ENCODE data around the gene FBLN5.
"Not testable (repeated sequence)": the region's sequence is repeated elsewhere in the genome, so short reads cannot be mapped to it uniquely, and the experiment has no call there.

FBLN5 gene

GRCh38 chr14:91886961-91887360 is 60.5 kb downstream of the FBLN5 start:
- DNase-seq: no peak

- no peak for DNase-seq
Measured at GRCh38 chr14:91885839-91886238, 61.7 kb downstream of the FBLN5 start.

GRCh38 chr14:91885113-91885712 is 62.3 kb downstream of the FBLN5 start:
- DNase-seq: no peak

GRCh38 chr14:91884664-91885063 is 62.8 kb downstream of the FBLN5 start:
- DNase-seq: no peak

GRCh38 chr14:91883753-91884152 is 63.7 kb downstream of the FBLN5 start:
- no peak for DNase-seq

GRCh38 chr14:91882776-91883175 is 64.7 kb downstream of the FBLN5 start:
- DNase-seq: no peak

GRCh38 chr14:91882369-91882768 is 65.1 kb downstream of the FBLN5 start:
- DNase-seq: no peak

- DNase-seq: no peak
Measured at GRCh38 chr14:91879196-91879595, 68.3 kb downstream of the FBLN5 start.

- DNase-seq: no peak
Measured at GRCh38 chr14:91878274-91878673, 69.2 kb downstream of the FBLN5 start.

GRCh38 chr14:91877376-91877915 is 70.0 kb downstream of the FBLN5 start:
- peak in 1 of 58 donors; percentile 35 for DNase-seq

- no peak for DNase-seq
Measured at GRCh38 chr14:91876492-91876891, 71.0 kb downstream of the FBLN5 start.

- no peak for DNase-seq
Measured at GRCh38 chr14:91875525-91876286, 71.8 kb downstream of the FBLN5 start.

GRCh38 chr14:91873471-91874415 is 73.8 kb downstream of the FBLN5 start:
- no peak for DNase-seq

- DNase-seq: peak in 1 of 58 donors; percentile 29
Measured at GRCh38 chr14:91872517-91873470, 74.7 kb downstream of the FBLN5 start.

GRCh38 chr14:91872011-91872501 is 75.4 kb downstream of the FBLN5 start:
- no peak for DNase-seq

- not testable (repeated sequence) for DNase-seq
Measured at GRCh38 chr14:91871401-91871800, 76.1 kb downstream of the FBLN5 start.

- DNase-seq: no peak
Measured at GRCh38 chr14:91870890-91871289, 76.6 kb downstream of the FBLN5 start.

- no peak for DNase-seq
Measured at GRCh38 chr14:91870001-91870400, 77.5 kb downstream of the FBLN5 start.

- DNase-seq: no peak
Measured at GRCh38 chr14:91869556-91869955, 77.9 kb downstream of the FBLN5 start.

GRCh38 chr14:91867316-91867988 is 80.0 kb downstream of the FBLN5 start, which contains the start of gene TC2N:
Gene TC2N, minus strand, starts transcription at chr14:91867536. Its CDS starts 53,767 bp downstream, at chr14:91813769.
- DNase-seq: no peak

All from anterior cingulate cortex (tissue), 58 donors.